Effector memory CD8-positive, alpha-beta T cell (primary cell): ENCODE measurements around the gene PSMA5.
"Not testable (repeated sequence)": the region's sequence is repeated elsewhere in the genome, so short reads cannot be mapped to it uniquely, and the experiment has no call there.

Experiments used
- ATAC-seq: fragments of 150-1000 bp; cut with Tn5 transposase; replicated peaks from 2 replicates; pipeline ENCODE4 v1.10.0; 2021; ENCODE audit warnings: mild to moderate bottlenecking, moderate library complexity
- DNase-seq, 3 experiments: peaks; one replicate each; pipeline ENCODE4 v3.0.0; 2021
- H3K27ac Mint-ChIP-seq, 2 donors: one replicate each; pipeline ENCODE4 v1.8.0; 2022; ENCODE audit warnings: mild to moderate bottlenecking in 2 of 2, mixed read lengths in 2 of 2, moderate library complexity in 2 of 2
- H3K27me3 Mint-ChIP-seq, 2 donors: one replicate each; pipeline ENCODE4 v1.8.0; 2022; ENCODE audit warnings: mixed read lengths in 2 of 2
- H3K36me3 Mint-ChIP-seq: one replicate; pipeline ENCODE4 v1.8.0; 2022; ENCODE audit warnings: mild to moderate bottlenecking, moderate library complexity, mixed read lengths; ENCODE audit not compliant: insufficient read depth
- H3K4me1 Mint-ChIP-seq, 2 donors: one replicate each; pipeline ENCODE4 v1.8.0; 2022; ENCODE audit warnings: low read depth in 2 of 2, mixed read lengths in 2 of 2
- H3K4me3 Mint-ChIP-seq, 2 donors: one replicate each; pipeline ENCODE4 v1.8.0; 2022; ENCODE audit warnings: mild to moderate bottlenecking in 2 of 2, mixed read lengths in 2 of 2, moderate library complexity in 2 of 2
- H3K9me3 Mint-ChIP-seq, 2 donors: one replicate each; pipeline ENCODE4 v1.8.0; 2022; ENCODE audit warnings: mixed read lengths in 2 of 2
- total RNA-seq, 9 experiments: gene quantifications; one replicate each; lab custom pipeline; 2026; lab: John Stamatoyannopoulos, UW

The PSMA5 gene
- total RNA-seq, result 54.3 to 315 (median 117) reads per million in 9 experiments

DNA sequence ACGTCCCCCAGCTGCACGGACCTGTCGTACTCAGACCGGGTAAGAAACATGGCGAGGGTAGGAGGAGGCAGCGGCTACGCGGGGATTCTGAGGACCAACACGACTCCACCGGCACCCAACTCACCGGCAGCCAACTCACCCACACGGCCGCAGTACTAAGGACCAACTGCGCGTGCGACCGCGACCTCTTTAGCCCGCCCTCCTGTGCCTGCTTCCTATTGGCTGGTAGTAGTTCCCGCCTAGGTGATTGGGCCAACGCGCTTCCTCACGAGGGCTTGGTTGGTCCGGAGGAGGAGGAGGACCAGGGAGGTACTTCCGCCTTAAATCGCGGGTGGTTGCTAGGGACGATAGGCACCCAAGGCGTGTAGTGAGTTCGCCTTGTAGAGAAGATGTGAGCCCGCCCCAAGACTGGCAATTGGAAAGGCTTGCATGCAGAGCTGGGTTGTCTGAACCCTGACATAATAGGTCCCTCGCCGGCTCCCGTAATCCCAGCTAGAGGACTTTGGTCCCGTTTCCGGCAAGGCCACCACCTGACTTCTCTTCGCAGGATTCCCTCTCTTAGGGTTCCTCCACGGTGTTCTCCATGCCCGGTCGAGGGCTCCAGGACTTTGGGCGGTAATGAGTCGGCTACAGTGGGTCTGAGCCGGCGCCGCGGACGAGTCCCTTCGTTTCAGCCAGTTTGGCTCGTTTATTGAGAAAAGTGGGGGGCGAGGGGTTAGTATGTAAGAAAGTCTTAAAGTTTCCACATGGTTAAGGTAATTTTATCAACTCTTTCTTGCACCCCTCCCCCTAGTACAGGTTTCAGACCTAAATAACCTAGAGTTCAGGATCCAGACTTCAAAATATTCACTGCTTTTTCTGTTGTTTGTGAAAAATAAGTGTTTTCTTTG is at the start of gene PSMA5:
TSS of gene PSMA5 (minus strand) at position 168 of the 890 bp plus-strand sequence. CDS start at position 50, 118 bp downstream.
- peak; percentile 89 for ATAC-seq
- H3K27me3 Mint-ChIP-seq, result no peaks in the 10 kb centered on the region
- H3K9me3 Mint-ChIP-seq, result no peaks in the 10 kb centered on the region
- peaks cover 33 to 34% of the 10 kb centered on the region in 2 donors for H3K4me1 Mint-ChIP-seq
- peaks cover 39% of the 10 kb centered on the region for H3K36me3 Mint-ChIP-seq
- peak within 1 kb of the TSS; percentile 94 to 95 for H3K4me3 Mint-ChIP-seq
- H3K27ac Mint-ChIP-seq, result peak within 1 kb of the TSS; percentile 96 to 98
- DNase-seq, result peak; percentile 90 to 94 (median 91)

DNA sequence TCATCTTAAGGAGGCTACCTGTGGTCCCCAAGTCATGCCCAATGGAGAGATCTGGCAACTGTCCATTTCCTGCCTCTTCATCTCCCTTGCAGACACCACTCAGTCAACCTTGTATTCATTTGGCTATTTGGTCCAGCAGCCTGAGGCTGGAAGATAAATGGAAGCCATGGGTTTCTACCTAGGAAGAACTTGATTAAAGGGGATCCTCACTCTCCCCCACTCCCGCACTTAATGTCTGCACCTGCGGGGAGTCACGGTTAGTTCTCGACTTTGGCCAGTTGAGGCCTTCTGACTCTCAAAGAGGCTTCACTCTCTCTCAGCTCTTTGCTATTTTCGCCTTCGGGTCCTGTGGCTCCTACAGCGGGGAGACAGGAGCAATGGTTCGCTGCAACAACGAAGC is 49.0 kb upstream of the PSMA5 start:
- peaks cover 0 to 4% of the 10 kb centered on the region in 2 donors for H3K4me1 Mint-ChIP-seq

DNA sequence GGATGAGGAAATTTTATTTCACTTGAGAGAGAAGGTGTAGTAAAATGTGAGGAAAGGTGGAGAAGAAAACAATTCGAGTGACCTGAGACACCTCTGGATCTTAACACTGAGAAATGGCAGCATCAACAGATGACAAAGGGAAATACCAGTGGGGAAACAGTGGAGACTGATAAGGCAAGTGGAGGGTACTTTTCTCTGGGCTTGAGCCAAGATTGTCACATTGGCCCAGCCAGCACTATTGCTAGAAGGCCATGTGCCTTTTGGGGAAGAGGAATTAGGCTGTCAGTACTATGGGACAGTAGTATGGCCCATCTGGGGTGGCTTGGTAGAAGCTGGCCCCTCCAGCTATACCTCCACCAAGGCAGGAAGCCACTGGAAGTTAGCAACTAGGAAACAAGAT is 48.4 kb upstream of the PSMA5 start:
- Mint-ChIP-seq H3K27ac (no peak overlapping the region), H3K36me3 (no peaks in the 10 kb centered on the region), H3K9me3 (no peaks in the 10 kb centered on the region), H3K4me1 (peaks cover 0 to 4% of the 10 kb centered on the region in 2 donors), H3K4me3 (no peak overlapping the region), H3K27me3 (peaks cover 81 to 98% of the 10 kb centered on the region in 2 donors)
- ATAC-seq (no peak), DNase-seq (no peak)

More for the DNA sequence above, 49.0 kb upstream of the PSMA5 start:
- peaks cover 77 to 98% of the 10 kb centered on the region in 2 donors for H3K27me3 Mint-ChIP-seq
- H3K36me3 Mint-ChIP-seq, result no peaks in the 10 kb centered on the region
- no peak overlapping the region for H3K27ac Mint-ChIP-seq
- no peak overlapping the region for H3K4me3 Mint-ChIP-seq
- ATAC-seq (no peak), DNase-seq (no peak)
- no peaks in the 10 kb centered on the region for H3K9me3 Mint-ChIP-seq

DNA sequence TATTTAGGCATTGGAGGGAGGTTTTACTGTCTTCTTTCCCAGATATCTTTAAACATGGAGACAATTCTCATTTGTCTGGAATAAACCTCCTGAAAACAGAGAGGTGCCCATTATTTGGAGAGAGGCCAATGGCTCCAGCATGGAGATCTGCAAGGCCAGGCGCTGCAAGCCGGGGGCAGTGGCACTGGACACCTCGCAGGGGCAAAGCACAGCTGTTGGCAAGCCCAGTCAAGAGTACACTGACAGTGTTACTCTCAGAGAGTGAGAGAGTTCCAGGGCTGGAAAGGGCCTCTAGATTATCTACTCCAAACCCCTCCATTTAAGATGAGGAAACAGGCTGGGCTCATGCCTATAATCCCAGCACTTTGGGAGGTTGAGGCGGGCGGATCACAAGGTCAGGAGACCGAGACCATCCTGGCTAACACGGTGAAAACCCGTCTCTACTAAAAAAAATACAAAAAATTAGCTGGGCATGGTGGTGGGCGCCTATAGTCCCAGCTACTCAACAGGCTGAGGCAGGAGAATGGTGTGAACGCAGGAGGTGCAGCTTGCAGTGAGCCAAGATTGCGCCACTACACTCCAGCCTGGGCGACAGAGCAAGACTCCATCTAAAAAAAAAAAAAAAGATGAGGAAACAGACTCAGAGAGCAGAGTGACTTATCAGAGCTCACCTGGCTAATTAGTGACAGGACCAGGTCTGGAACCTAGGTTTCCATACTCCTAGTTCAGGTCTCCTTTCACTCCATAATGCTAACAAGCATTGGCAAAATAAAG is 47.2 kb upstream of the PSMA5 start:
- not testable (repeated sequence) for DNase-seq, H3K4me3 Mint-ChIP-seq, H3K27ac Mint-ChIP-seq, H3K9me3 Mint-ChIP-seq, H3K36me3 Mint-ChIP-seq, ATAC-seq, H3K4me1 Mint-ChIP-seq
- peaks cover 82 to 95% of the 10 kb centered on the region in 2 donors for H3K27me3 Mint-ChIP-seq

DNA sequence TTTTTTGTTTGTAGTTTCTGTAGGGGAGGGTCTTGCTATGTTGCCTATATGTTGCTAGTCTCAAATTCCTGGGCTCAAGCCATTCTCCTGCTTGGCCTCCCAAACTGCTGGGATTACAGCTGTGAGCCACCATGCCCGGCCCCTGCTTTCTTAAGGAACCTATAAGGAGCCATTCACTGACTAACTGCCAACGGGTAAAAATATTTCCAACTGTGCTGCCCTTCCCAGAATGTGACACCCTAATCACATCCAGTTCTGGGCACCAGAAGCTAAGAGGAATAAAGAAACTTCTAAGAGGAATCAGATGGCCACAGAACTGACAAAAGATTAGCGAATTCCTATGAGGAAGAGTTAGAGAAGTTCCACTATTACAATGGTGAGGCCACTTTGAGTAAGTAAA is 46.5 kb upstream of the PSMA5 start:
- ATAC-seq (no peak), DNase-seq (no peak)
- H3K27ac Mint-ChIP-seq, result no peak overlapping the region
- H3K4me1 Mint-ChIP-seq, result no peaks in the 10 kb centered on the region
- H3K27me3 Mint-ChIP-seq, result peaks cover 82 to 95% of the 10 kb centered on the region in 2 donors
- no peak overlapping the region for H3K4me3 Mint-ChIP-seq
- no peaks in the 10 kb centered on the region for H3K9me3 Mint-ChIP-seq
- no peaks in the 10 kb centered on the region for H3K36me3 Mint-ChIP-seq

DNA sequence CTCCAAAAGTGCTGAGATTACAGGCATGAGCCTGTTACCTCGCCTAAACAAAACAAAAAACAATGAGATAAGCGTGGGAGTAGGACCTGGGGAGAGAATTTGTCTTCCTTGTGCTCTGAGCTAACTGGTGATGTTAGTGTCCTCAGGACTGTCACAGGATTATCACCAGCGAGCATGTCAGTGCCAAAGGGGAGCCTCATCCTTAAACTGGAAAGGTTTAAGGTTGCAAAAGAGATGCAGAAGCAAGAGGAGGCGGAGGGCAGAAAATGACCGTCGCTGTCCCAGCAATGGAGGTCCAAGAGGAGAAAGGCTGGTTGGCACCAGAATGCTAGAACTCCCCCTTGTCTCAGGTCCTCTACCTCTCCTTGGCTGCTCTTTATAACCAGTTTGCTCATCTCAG is 44.0 kb upstream of the PSMA5 start:
- no peaks in the 10 kb centered on the region for H3K36me3 Mint-ChIP-seq
- no peaks in the 10 kb centered on the region for H3K9me3 Mint-ChIP-seq
- DNase-seq (no peak), ATAC-seq (no peak)
- H3K27ac Mint-ChIP-seq, result no peak overlapping the region
- peaks cover 73 to 89% of the 10 kb centered on the region in 2 donors for H3K27me3 Mint-ChIP-seq
- H3K4me1 Mint-ChIP-seq, result peaks cover 0 to 2% of the 10 kb centered on the region in 2 donors
- no peak overlapping the region for H3K4me3 Mint-ChIP-seq

DNA sequence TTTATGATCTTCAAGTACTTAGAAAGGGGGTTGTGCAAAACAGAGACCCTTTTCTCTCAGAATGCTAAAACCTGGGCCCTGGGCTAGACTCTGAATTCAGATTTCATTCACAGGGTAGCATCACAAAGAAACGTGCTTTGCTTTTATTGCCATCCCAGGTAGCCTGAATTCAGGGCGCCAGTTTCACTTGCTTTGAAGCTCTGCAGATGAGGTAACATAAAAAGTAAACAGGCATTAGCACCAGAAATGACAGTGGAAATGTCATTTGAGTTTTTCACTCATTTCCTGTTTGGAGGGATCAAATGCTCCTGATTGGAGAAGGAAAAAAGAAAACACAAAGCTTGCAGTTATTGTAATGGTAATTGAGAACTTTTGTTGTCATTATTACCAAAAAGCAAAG is 42.7 kb upstream of the PSMA5 start:
- Mint-ChIP-seq H3K36me3 (no peaks in the 10 kb centered on the region), H3K4me3 (no peak overlapping the region), H3K27ac (no peak overlapping the region), H3K9me3 (no peaks in the 10 kb centered on the region), H3K4me1 (peaks cover 0 to 2% of the 10 kb centered on the region in 2 donors), H3K27me3 (peaks cover 80 to 91% of the 10 kb centered on the region in 2 donors)
- ATAC-seq (no peak), DNase-seq (no peak)

DNA sequence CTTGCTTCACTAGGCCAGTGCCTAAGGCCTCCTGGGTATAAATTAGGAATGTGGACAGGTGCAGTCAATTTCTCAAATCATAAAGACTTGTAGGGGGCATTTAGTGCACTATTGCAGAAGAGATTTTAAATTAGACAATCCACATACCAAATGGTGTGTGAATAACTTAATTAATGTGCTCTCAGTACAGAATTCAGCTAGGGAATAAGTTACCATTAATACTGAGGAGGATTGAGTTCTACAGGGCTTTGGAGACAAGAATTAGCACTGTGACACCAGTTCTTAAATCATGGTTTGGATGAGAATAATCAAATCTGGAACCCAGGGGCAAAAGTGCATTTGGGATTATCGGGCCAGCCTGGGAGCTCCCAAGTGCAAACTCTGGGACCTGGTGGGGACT is 41.8 kb upstream of the PSMA5 start:
- H3K4me3 Mint-ChIP-seq, result peak overlapping the region in 1 of 2 donors; percentile 58
- ATAC-seq (no peak), DNase-seq (no peak)
- H3K27me3 Mint-ChIP-seq, result peaks cover 78 to 89% of the 10 kb centered on the region in 2 donors
- H3K27ac Mint-ChIP-seq, result no peak overlapping the region
- no peaks in the 10 kb centered on the region for H3K9me3 Mint-ChIP-seq
- H3K36me3 Mint-ChIP-seq, result no peaks in the 10 kb centered on the region
- H3K4me1 Mint-ChIP-seq, result peaks cover 0 to 2% of the 10 kb centered on the region in 2 donors

DNA sequence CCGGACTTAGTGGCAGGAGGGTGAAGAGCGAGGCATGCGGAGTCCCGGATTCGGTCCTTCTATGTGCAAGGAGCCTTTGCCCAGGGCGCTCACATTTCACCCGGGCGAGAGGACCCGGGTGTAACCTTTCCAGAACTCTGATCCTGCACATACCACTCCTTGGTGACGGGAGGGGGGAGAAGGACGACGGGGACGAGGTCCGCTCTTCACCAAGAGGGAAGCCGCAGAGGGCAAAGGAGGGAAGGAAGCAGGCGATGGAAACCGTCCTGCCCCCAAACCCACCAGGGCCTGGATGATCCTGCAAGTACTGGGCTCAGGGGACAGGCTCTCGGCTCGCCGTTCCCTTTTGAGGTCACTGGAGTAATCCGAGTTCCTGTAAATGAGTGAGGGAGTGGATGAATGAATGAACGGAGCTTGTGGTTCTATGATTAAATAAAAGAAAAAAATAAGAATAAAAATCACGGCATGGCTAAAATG is 41.1 kb upstream of the PSMA5 start:
- H3K4me3 Mint-ChIP-seq, result peak overlapping the region; percentile 54 to 58
- DNase-seq, result no peak
- H3K27ac Mint-ChIP-seq, result no peak overlapping the region
- no peaks in the 10 kb centered on the region for H3K9me3 Mint-ChIP-seq
- peaks cover 0 to 2% of the 10 kb centered on the region in 2 donors for H3K4me1 Mint-ChIP-seq
- no peaks in the 10 kb centered on the region for H3K36me3 Mint-ChIP-seq
- ATAC-seq, result no peak
- H3K27me3 Mint-ChIP-seq, result peaks cover 78 to 89% of the 10 kb centered on the region in 2 donors

DNA sequence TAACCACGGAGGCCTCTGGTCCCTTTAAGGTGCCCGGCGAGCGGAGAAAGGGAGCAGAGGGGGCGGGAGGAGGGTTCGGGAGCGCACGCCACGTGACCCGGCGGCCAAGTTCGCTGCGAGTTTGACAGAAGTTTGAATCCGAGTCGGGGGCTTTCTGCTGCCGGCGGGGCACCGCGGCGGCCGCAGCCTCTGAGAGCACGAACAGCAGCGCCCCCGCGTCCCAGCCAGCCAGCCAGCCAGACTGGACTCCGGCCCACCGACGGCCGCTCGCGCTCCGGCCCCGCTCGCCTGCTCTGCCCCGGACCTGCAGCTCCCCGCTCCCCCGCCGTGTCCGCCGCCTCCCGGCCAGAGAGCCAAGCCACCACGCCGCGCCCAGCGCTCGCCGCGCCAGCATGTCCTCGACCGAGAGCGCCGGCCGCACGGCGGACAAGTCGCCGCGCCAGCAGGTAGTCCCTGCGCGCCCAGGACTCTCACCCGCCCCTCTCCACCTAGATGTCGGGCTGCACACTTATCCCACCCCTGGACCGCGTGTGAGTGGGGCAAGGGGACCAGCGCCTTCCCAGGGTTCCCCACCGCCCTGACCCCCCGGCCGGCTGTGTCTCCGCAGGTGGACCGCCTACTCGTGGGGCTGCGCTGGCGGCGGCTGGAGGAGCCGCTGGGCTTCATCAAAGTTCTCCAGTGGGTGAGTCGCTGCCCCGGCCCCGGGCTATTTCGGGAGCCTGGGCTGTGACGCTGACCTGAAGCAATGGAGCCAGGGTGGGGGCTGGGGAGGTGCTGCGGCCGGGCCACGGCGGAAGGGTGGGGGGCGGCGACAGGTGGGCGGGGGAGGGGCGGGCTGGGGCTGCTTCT is 40.4 kb upstream of the PSMA5 start, which contains the start of gene SYPL2:
TSS of gene SYPL2 (plus strand) at position 95 of the 849 bp plus-strand sequence. CDS start at position 393, 298 bp downstream.
- Mint-ChIP-seq H3K36me3 (no peaks in the 10 kb centered on the region), H3K4me1 (peaks cover 0 to 2% of the 10 kb centered on the region in 2 donors), H3K4me3 (peak within 1 kb of the TSS; percentile 58 to 60), H3K9me3 (no peaks in the 10 kb centered on the region), H3K27ac (no peak within 1 kb of the TSS), H3K27me3 (peaks cover 81 to 89% of the 10 kb centered on the region in 2 donors)
- peak; percentile 61 for ATAC-seq
- no peak for DNase-seq

DNA sequence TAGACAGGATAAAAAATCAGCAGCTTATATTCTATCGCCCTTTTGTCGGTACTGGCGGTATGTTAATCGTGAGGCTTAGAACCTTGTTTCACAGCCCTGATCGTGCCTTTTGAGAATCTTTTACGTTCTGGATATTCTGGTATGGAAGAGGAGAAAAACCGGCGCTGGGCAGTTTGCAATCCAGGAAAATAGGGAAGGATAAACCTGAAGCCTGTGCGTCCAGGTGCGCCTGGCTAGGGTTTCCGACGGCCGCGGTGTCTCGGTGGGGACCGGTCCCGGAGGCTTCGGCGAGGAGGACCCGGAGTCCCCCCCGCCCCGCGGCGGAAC is 39.8 kb upstream of the PSMA5 start:
- Mint-ChIP-seq H3K36me3 (no peaks in the 10 kb centered on the region), H3K27ac (no peak overlapping the region), H3K27me3 (peaks cover 83 to 89% of the 10 kb centered on the region in 2 donors)

DNA sequence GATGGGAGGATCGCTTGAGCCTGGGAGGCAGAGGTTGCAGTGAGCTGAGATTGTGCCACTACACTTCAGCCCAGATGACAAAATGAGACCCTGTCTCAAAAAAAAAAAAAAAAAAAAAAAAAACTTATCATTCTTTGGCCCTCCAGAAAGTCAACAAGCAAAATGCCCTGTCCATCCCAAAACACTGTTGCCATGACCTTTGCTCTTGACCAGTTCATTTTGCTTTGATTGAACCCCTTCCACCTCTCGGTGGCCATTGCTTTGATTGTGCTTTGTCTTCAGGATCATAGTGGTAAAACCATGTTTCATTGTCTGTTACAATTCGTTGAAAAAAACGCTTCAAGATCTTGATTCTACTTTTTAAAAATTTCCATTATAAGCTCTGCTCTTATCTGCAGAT is 31.6 kb upstream of the PSMA5 start:
- Mint-ChIP-seq H3K4me1 (no peaks in the 10 kb centered on the region), H3K36me3 (no peaks in the 10 kb centered on the region), H3K27ac (no peak overlapping the region), H3K9me3 (no peaks in the 10 kb centered on the region), H3K27me3 (peaks cover 41 to 45% of the 10 kb centered on the region in 2 donors), H3K4me3 (no peak overlapping the region)
- DNase-seq (no peak), ATAC-seq (no peak)

More for the DNA sequence above, 39.8 kb upstream of the PSMA5 start:
- Mint-ChIP-seq H3K4me1 (peaks cover 0 to 2% of the 10 kb centered on the region in 2 donors), H3K4me3 (peak overlapping the region; percentile 58 to 60), H3K9me3 (no peaks in the 10 kb centered on the region)
- DNase-seq (no peak), ATAC-seq (no peak)
